Neural cell (in vitro differentiated cells): ENCODE results near the gene GRK4. TPM values are rescaled to one million over a fixed set of nuclear protein-coding genes. Genes with fewer than 3 reads are reported as not detected.

Experiments used
- H2AFZ ChIP-seq: fragments of 200-600, 300-800 bp; sonication (generic), shearing (Covaris generic); 2 replicates; pipeline ENCODE4 v1.6.0; 2014; ENCODE audit warnings: low read depth, mild to moderate bottlenecking, antibody characterized with exemption, low read length, moderate library complexity
- H3F3A ChIP-seq: fragments of 200-600 bp; shearing (Covaris generic); 2 replicates; pipeline ENCODE4 v1.6.1; 2016; ENCODE audit warnings: mild to moderate bottlenecking, moderate library complexity, mixed read lengths, antibody characterized with exemption, low read length; ENCODE audit not compliant: insufficient read depth, poor library complexity, severe bottlenecking
- H3K27ac ChIP-seq: fragments of 200-600, 300-800 bp; sonication (generic), shearing (Covaris generic); 2 replicates; pipeline ENCODE4 v1.5.1; 2014; ENCODE audit warnings: mild to moderate bottlenecking, low read length, moderate library complexity
- H3K27me3 ChIP-seq: fragments of 300-800, 200-600 bp; sonication (generic), shearing (Covaris generic); 2 replicates; pipeline ENCODE4 v1.6.0; 2014; ENCODE audit warnings: mild to moderate bottlenecking, low read depth, low read length, moderate library complexity; ENCODE audit not compliant: insufficient read depth
- H3K36me3 ChIP-seq: fragments of 300-800, 200-600 bp; sonication (generic), shearing (Covaris generic); 2 replicates; pipeline ENCODE4 v1.5.1; 2014; ENCODE audit warnings: mild to moderate bottlenecking, antibody characterized with exemption, low read length, moderate library complexity; ENCODE audit not compliant: insufficient read depth
- H3K4me2 ChIP-seq: fragments of 300-800, 200-600 bp; sonication (generic), shearing (Covaris generic); 2 replicates; pipeline ENCODE4 v1.6.0; 2014; ENCODE audit warnings: mild to moderate bottlenecking, low read length
- H3K4me3 ChIP-seq: fragments of 300-800, 200-600 bp; sonication (generic), shearing (Covaris generic); 2 replicates; pipeline ENCODE4 v1.5.1; 2014; ENCODE audit warnings: mild to moderate bottlenecking, low read length, moderate library complexity
- H3K79me2 ChIP-seq: fragments of 200-600 bp; shearing (Covaris generic); replicated peaks from 2 replicates; pipeline ENCODE4 v1.6.0; 2014; ENCODE audit warnings: mild to moderate bottlenecking, low read length, moderate library complexity; ENCODE audit not compliant: insufficient read depth
- H3K9ac ChIP-seq: fragments of 300-800, 200-600 bp; sonication (generic), shearing (Covaris generic); 2 replicates; pipeline ENCODE4 v1.6.1; 2016; ENCODE audit warnings: mild to moderate bottlenecking, low read length, mixed read lengths
- H3K9me2 ChIP-seq: fragments of 200-600 bp; shearing (Covaris generic); 2 replicates; pipeline ENCODE4 v1.6.1; 2016; ENCODE audit warnings: mild to moderate bottlenecking, low read length, mixed read lengths; ENCODE audit not compliant: insufficient read depth
- H3K9me3 ChIP-seq: fragments of 200-600, 300-800 bp; sonication (generic), shearing (Covaris generic); 2 replicates; pipeline ENCODE4 v1.6.1; 2016; ENCODE audit warnings: mild to moderate bottlenecking, mixed run types, low read length, moderate library complexity, mixed read lengths
- H4K20me1 ChIP-seq: fragments of 200-600 bp; shearing (Covaris generic); 2 replicates; pipeline ENCODE4 v1.6.1; 2016; ENCODE audit warnings: mild to moderate bottlenecking, mixed run types; ENCODE audit not compliant: insufficient read depth
- CTCF ChIP-seq: fragments of 450-650 bp; IDR thresholded peaks from 2 replicates; pipeline ENCODE4 v1.5.1; 2014; ENCODE audit warnings: antibody characterized with exemption, mild to moderate bottlenecking, moderate library complexity; ENCODE audit not compliant: poor library complexity, severe bottlenecking
- EP300 ChIP-seq: fragments of 450-650 bp; conservative IDR thresholded peaks from 2 replicates; pipeline ENCODE4 v1.6.1; 2014; ENCODE audit warnings: antibody characterized with exemption, mild to moderate bottlenecking, moderate library complexity; ENCODE audit not compliant: poor library complexity, severe bottlenecking
- EZH2 ChIP-seq: fragments of 200-600, 300-800 bp; shearing (Covaris generic), sonication (generic); IDR thresholded peaks from 2 replicates; pipeline ENCODE4 v1.6.1; 2014; ENCODE audit warnings: antibody characterized with exemption, low read length, borderline replicate concordance, mild to moderate bottlenecking; ENCODE audit not compliant: insufficient read depth, poor library complexity, severe bottlenecking
- MXI1 ChIP-seq: fragments of 450-650 bp; conservative IDR thresholded peaks from 2 replicates; pipeline ENCODE4 v1.6.1; 2014; ENCODE audit warnings: antibody characterized with exemption, mild to moderate bottlenecking; ENCODE audit not compliant: poor library complexity, severe bottlenecking
- POLR2AphosphoS5 ChIP-seq: IDR thresholded peaks from 2 replicates; pipeline ENCODE4 v1.6.1; 2012
- RAD21 ChIP-seq: fragments of 450-650 bp; conservative IDR thresholded peaks from 2 replicates; pipeline ENCODE4 v1.6.1; 2014; ENCODE audit warnings: antibody characterized with exemption, mild to moderate bottlenecking, moderate library complexity
- REST ChIP-seq: IDR thresholded peaks from 2 replicates; pipeline ENCODE4 v1.6.1; 2012; ENCODE audit warnings: borderline replicate concordance
- SMC3 ChIP-seq: fragments of 450-650 bp; conservative IDR thresholded peaks from 2 replicates; pipeline ENCODE4 v1.6.1; 2014; ENCODE audit warnings: antibody characterized with exemption, mild to moderate bottlenecking, moderate library complexity; ENCODE audit not compliant: poor library complexity
- TAF1 ChIP-seq: IDR thresholded peaks from 2 replicates; pipeline ENCODE4 v1.6.1; 2012; ENCODE audit warnings: low read depth
- polyA plus RNA-seq: library from polyadenylated mRNA; depleted of rRNA; stranded (reverse); fragments of >200 nt; gene quantifications from 2 replicates; pipeline ENCODE4 v1.2.3, GENCODE V29; 2014

The GRK4 gene
- polyA plus RNA-seq, 1 donor from 2014 or later = 17.4 TPM

- no peaks in the 10 kb centered on the region for H3K9me3 ChIP-seq
- no peaks in the 10 kb centered on the region for H4K20me1 ChIP-seq
- H3K27ac ChIP-seq = no peak overlapping the region
- no peaks in the 10 kb centered on the region for H3K9me2 ChIP-seq
- H3F3A ChIP-seq = no peaks in the 10 kb centered on the region
- no peak overlapping the region for H3K4me2 ChIP-seq
- H3K79me2 ChIP-seq = peaks cover 2% of the 10 kb centered on the region
- no peak overlapping the region for H3K4me3 ChIP-seq
- H3K9ac ChIP-seq = no peak overlapping the region
- no peaks in the 10 kb centered on the region for H3K36me3 ChIP-seq
- H2AFZ ChIP-seq = no peak overlapping the region
- H3K27me3 ChIP-seq = no peaks in the 10 kb centered on the region
- TF ChIP-seq CTCF (no peak), REST (no peak), TAF1 (no peak), POLR2AphosphoS5 (no peak), EP300 (no peak), MXI1 (no peak), RAD21 (no peak), SMC3 (no peak), EZH2 (no peak)
These were observed 34.9 kb upstream of the GRK4 start for GRCh38 chr4:2928242-2929176.

GRCh38 chr4:2929469-2929868, 33.9 kb upstream of the GRK4 start:
- no peak overlapping the region for H3K27ac ChIP-seq
- H3F3A ChIP-seq = no peaks in the 10 kb centered on the region
- no peaks in the 10 kb centered on the region for H3K9me3 ChIP-seq
- no peak overlapping the region for H3K4me3 ChIP-seq
- no peaks in the 10 kb centered on the region for H3K9me2 ChIP-seq
- TF ChIP-seq RAD21 (no peak), CTCF (no peak), MXI1 (no peak), POLR2AphosphoS5 (no peak), EP300 (no peak), EZH2 (no peak), REST (no peak), SMC3 (no peak), TAF1 (no peak)
- no peaks in the 10 kb centered on the region for H3K36me3 ChIP-seq
- no peak overlapping the region for H3K4me2 ChIP-seq
- no peak overlapping the region for H3K9ac ChIP-seq
- no peaks in the 10 kb centered on the region for H4K20me1 ChIP-seq
- H3K27me3 ChIP-seq = no peaks in the 10 kb centered on the region
- peaks cover 2% of the 10 kb centered on the region for H3K79me2 ChIP-seq
- H2AFZ ChIP-seq = no peak overlapping the region
